Measurements from ENCODE around the gene TMEM214.

DNA sequence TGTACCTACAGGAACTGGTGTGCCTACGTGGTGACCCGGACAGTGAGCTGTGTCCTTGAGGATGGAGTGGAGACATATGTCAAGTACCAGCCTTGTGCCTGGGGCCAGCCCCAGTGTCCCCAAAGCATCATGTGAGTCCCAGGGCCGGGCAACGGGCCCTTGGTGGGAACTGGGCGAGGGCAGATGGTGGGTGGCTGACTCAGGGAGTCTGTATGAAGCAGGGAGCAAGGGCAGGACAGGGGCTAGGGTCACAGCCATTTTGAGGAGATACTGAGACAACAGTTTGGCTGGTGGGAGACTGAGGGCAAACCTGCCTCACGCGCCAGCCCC lies 47.3 kb downstream of the TMEM214 start:
- TF ChIP-seq, protein P1, sequence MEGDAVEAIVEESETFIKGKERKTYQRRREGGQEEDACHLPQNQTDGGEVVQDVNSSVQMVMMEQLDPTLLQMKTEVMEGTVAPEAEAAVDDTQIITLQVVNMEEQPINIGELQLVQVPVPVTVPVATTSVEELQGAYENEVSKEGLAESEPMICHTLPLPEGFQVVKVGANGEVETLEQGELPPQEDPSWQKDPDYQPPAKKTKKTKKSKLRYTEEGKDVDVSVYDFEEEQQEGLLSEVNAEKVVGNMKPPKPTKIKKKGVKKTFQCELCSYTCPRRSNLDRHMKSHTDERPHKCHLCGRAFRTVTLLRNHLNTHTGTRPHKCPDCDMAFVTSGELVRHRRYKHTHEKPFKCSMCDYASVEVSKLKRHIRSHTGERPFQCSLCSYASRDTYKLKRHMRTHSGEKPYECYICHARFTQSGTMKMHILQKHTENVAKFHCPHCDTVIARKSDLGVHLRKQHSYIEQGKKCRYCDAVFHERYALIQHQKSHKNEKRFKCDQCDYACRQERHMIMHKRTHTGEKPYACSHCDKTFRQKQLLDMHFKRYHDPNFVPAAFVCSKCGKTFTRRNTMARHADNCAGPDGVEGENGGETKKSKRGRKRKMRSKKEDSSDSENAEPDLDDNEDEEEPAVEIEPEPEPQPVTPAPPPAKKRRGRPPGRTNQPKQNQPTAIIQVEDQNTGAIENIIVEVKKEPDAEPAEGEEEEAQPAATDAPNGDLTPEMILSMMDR (IDR thresholded peaks at IDR 0.05) = no peak
- no peak for TF ChIP-seq POLR2A (IDR thresholded peaks at IDR 0.05)
